ENCODE results near the gene NSD2. TPM values are rescaled to one million over a fixed set of nuclear protein-coding genes. Genes with fewer than 3 reads are reported as not detected.

NSD2 gene
- total and polyA plus RNA-seq, 9 of the 15 experiments (the other 6 are each of a cell fraction or from before 2014, with no cell fraction given) = 6.4 to 126 (median 58.8) TPM

DNA sequence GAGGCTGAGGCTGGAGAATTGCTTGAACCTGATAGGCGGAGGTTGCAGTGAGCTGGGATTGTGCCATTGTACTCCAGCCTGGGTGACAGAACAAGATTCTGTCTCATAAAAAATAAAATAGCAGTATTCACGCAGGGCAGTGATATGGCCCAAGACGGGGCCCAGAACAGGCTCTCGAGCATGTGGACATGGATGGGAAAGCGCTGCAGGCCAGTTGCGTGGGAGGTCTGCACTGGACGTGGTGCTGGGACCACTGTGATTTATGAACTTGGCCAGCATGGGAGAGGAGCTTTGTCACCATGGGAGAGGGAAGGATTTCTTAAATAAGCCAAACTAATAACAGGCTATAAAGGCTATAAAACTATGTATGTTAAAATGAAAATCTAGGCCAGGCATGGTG lies 51.6 kb downstream of the NSD2 start (continued):
- TF ChIP-seq, protein P1, sequence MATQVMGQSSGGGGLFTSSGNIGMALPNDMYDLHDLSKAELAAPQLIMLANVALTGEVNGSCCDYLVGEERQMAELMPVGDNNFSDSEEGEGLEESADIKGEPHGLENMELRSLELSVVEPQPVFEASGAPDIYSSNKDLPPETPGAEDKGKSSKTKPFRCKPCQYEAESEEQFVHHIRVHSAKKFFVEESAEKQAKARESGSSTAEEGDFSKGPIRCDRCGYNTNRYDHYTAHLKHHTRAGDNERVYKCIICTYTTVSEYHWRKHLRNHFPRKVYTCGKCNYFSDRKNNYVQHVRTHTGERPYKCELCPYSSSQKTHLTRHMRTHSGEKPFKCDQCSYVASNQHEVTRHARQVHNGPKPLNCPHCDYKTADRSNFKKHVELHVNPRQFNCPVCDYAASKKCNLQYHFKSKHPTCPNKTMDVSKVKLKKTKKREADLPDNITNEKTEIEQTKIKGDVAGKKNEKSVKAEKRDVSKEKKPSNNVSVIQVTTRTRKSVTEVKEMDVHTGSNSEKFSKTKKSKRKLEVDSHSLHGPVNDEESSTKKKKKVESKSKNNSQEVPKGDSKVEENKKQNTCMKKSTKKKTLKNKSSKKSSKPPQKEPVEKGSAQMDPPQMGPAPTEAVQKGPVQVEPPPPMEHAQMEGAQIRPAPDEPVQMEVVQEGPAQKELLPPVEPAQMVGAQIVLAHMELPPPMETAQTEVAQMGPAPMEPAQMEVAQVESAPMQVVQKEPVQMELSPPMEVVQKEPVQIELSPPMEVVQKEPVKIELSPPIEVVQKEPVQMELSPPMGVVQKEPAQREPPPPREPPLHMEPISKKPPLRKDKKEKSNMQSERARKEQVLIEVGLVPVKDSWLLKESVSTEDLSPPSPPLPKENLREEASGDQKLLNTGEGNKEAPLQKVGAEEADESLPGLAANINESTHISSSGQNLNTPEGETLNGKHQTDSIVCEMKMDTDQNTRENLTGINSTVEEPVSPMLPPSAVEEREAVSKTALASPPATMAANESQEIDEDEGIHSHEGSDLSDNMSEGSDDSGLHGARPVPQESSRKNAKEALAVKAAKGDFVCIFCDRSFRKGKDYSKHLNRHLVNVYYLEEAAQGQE (IDR thresholded peaks at IDR 0.05; ENCODE audit: borderline replicate concordance) = no peak
- TF ChIP-seq, protein P1 (CRISPR knock-in tag; IDR thresholded peaks at IDR 0.05; ENCODE audit: low read depth) = no peak
- TF ChIP-seq SMARCE1 (IDR thresholded peaks at IDR 0.05) = no peak
- TF ChIP-seq, protein P2, sequence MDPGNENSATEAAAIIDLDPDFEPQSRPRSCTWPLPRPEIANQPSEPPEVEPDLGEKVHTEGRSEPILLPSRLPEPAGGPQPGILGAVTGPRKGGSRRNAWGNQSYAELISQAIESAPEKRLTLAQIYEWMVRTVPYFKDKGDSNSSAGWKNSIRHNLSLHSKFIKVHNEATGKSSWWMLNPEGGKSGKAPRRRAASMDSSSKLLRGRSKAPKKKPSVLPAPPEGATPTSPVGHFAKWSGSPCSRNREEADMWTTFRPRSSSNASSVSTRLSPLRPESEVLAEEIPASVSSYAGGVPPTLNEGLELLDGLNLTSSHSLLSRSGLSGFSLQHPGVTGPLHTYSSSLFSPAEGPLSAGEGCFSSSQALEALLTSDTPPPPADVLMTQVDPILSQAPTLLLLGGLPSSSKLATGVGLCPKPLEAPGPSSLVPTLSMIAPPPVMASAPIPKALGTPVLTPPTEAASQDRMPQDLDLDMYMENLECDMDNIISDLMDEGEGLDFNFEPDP (CRISPR knock-in tag; IDR thresholded peaks at IDR 0.05) = no peak

Measured in K562 (cell line).